Effector memory CD8-positive, alpha-beta T cell (primary cell): Measurements from ENCODE around the gene METTL24.

Experiments used
- ATAC-seq: fragments of 150-1000 bp; cut with Tn5 transposase; replicated peaks from 2 replicates; pipeline ENCODE4 v1.10.0; 2021; ENCODE audit warnings: mild to moderate bottlenecking, moderate library complexity
- DNase-seq, 3 experiments: peaks; one replicate each; pipeline ENCODE4 v3.0.0; 2021
- H3K27ac Mint-ChIP-seq, 2 donors: one replicate each; pipeline ENCODE4 v1.8.0; 2022; ENCODE audit warnings: mild to moderate bottlenecking in 2 of 2, mixed read lengths in 2 of 2, moderate library complexity in 2 of 2
- H3K27me3 Mint-ChIP-seq, 2 donors: one replicate each; pipeline ENCODE4 v1.8.0; 2022; ENCODE audit warnings: mixed read lengths in 2 of 2
- H3K36me3 Mint-ChIP-seq: one replicate; pipeline ENCODE4 v1.8.0; 2022; ENCODE audit warnings: mild to moderate bottlenecking, moderate library complexity, mixed read lengths; ENCODE audit not compliant: insufficient read depth
- H3K4me1 Mint-ChIP-seq, 2 donors: one replicate each; pipeline ENCODE4 v1.8.0; 2022; ENCODE audit warnings: low read depth in 2 of 2, mixed read lengths in 2 of 2
- H3K4me3 Mint-ChIP-seq, 2 donors: one replicate each; pipeline ENCODE4 v1.8.0; 2022; ENCODE audit warnings: mild to moderate bottlenecking in 2 of 2, mixed read lengths in 2 of 2, moderate library complexity in 2 of 2
- H3K9me3 Mint-ChIP-seq, 2 donors: one replicate each; pipeline ENCODE4 v1.8.0; 2022; ENCODE audit warnings: mixed read lengths in 2 of 2

The METTL24 gene

GRCh38 chr6:110325197-110325596, 33.0 kb downstream of the METTL24 start:
- no peaks in the 10 kb centered on the region for H3K4me1 Mint-ChIP-seq
- no peak overlapping the region for H3K27ac Mint-ChIP-seq
- no peaks in the 10 kb centered on the region for H3K9me3 Mint-ChIP-seq
- no peak for DNase-seq
- no peak overlapping the region for H3K4me3 Mint-ChIP-seq
- peaks cover 9 to 49% of the 10 kb centered on the region in 2 donors for H3K27me3 Mint-ChIP-seq
- peaks cover 6% of the 10 kb centered on the region for H3K36me3 Mint-ChIP-seq
- ATAC-seq, result no peak

GRCh38 chr6:110324548-110324947, 33.6 kb downstream of the METTL24 start:
- H3K36me3 Mint-ChIP-seq, result peaks cover 6% of the 10 kb centered on the region
- DNase-seq (no peak), ATAC-seq (no peak)
- no peak overlapping the region for H3K27ac Mint-ChIP-seq
- H3K4me1 Mint-ChIP-seq, result no peaks in the 10 kb centered on the region
- H3K4me3 Mint-ChIP-seq, result no peak overlapping the region
- H3K27me3 Mint-ChIP-seq, result peaks cover 6 to 48% of the 10 kb centered on the region in 2 donors
- no peaks in the 10 kb centered on the region for H3K9me3 Mint-ChIP-seq

GRCh38 chr6:110323258-110323657, 34.9 kb downstream of the METTL24 start:
- ATAC-seq, result no peak
- no peak overlapping the region for H3K4me3 Mint-ChIP-seq

DNA sequence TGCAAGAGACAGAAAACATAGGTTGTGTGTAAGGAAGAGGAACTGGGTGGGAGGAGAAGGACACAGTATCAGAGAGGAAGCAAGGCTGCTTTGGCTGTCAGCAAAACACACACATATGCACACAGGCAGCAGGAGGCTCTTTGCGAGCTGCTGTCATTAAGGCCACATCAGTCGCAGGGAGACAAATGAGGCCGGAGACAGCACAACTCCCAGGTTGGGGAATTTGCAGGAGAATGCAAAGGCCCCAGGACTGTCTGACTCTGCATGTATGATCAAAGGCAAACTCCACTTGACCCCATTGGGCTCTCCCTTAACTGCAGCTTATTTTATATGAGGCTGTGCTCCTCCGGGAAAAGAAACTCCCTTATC, 35.3 kb downstream of the METTL24 start:
- Mint-ChIP-seq H3K4me3 (no peak overlapping the region), H3K9me3 (no peaks in the 10 kb centered on the region), H3K4me1 (no peaks in the 10 kb centered on the region), H3K27ac (no peak overlapping the region), H3K27me3 (peaks cover 4 to 45% of the 10 kb centered on the region in 2 donors), H3K36me3 (peaks cover 6% of the 10 kb centered on the region)
- ATAC-seq (no peak), DNase-seq (no peak)

More at GRCh38 chr6:110323258-110323657, 34.9 kb downstream of the METTL24 start:
- DNase-seq, result no peak
- Mint-ChIP-seq H3K4me1 (no peaks in the 10 kb centered on the region), H3K27me3 (peaks cover 2 to 41% of the 10 kb centered on the region in 2 donors), H3K27ac (no peak overlapping the region), H3K9me3 (no peaks in the 10 kb centered on the region), H3K36me3 (peaks cover 6% of the 10 kb centered on the region)

DNA sequence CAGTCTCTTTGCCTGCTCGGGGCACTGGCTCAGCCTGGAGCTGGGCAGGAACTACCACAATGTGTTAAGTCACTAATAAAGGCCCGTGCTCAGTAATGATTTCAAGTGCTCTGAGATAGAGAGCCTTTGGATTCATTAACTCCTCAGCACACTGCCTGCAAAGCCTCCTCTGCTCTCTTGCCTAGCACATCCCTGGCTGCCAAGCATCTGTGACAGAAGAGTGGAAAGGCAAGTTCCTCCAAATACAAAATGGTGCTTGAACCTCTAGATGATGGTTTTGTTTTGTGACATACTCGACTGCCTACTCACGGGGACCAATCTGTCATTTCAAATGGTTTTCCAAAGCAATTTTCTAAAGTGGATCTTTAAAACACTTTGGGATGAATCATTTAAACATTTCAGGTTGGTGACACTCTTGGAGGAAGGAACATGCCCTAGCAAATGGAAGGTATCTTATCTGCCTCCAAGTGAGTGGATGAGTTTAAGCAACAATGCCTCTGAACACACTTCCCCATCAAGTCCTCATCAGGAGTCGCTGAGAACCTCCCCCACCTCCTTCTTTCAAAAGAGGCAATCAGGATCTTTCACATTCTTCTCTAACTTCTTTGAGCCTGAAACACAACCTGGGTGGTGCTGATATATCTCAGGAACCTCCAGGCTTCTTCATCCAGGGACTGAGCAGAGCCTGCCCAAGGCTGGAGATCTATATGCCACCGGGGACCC, 35.8 kb downstream of the METTL24 start:
- ATAC-seq, result no peak
- H3K36me3 Mint-ChIP-seq, result peaks cover 6% of the 10 kb centered on the region
- no peaks in the 10 kb centered on the region for H3K4me1 Mint-ChIP-seq
- H3K27me3 Mint-ChIP-seq, result peaks cover 4 to 50% of the 10 kb centered on the region in 2 donors
- H3K9me3 Mint-ChIP-seq, result no peaks in the 10 kb centered on the region
- no peak for DNase-seq
- H3K4me3 Mint-ChIP-seq, result no peak overlapping the region
- H3K27ac Mint-ChIP-seq, result no peak overlapping the region

GRCh38 chr6:110320307-110320706, 37.8 kb downstream of the METTL24 start:
- Mint-ChIP-seq H3K9me3 (no peaks in the 10 kb centered on the region), H3K4me1 (no peaks in the 10 kb centered on the region), H3K27ac (no peak overlapping the region), H3K36me3 (peaks cover 6% of the 10 kb centered on the region), H3K4me3 (no peak overlapping the region), H3K27me3 (peaks cover 4 to 50% of the 10 kb centered on the region in 2 donors)
- DNase-seq (no peak), ATAC-seq (no peak)

- Mint-ChIP-seq H3K9me3 (no peaks in the 10 kb centered on the region), H3K36me3 (peaks cover 6% of the 10 kb centered on the region), H3K27ac (no peak overlapping the region), H3K4me1 (no peaks in the 10 kb centered on the region), H3K27me3 (peaks cover 4 to 53% of the 10 kb centered on the region in 2 donors), H3K4me3 (no peak overlapping the region)
- DNase-seq (no peak), ATAC-seq (no peak)
Measured at GRCh38 chr6:110319843-110320242, 38.3 kb downstream of the METTL24 start.

GRCh38 chr6:110319381-110319780, 38.8 kb downstream of the METTL24 start:
- ATAC-seq (no peak), DNase-seq (no peak)
- Mint-ChIP-seq H3K4me3 (no peak overlapping the region), H3K4me1 (no peaks in the 10 kb centered on the region), H3K9me3 (no peaks in the 10 kb centered on the region), H3K36me3 (peaks cover 6% of the 10 kb centered on the region), H3K27me3 (peaks cover 4 to 53% of the 10 kb centered on the region in 2 donors), H3K27ac (no peak overlapping the region)

- Mint-ChIP-seq H3K9me3 (no peaks in the 10 kb centered on the region), H3K27ac (no peak overlapping the region)
Measured at GRCh38 chr6:110318971-110319370, 39.2 kb downstream of the METTL24 start.

DNA sequence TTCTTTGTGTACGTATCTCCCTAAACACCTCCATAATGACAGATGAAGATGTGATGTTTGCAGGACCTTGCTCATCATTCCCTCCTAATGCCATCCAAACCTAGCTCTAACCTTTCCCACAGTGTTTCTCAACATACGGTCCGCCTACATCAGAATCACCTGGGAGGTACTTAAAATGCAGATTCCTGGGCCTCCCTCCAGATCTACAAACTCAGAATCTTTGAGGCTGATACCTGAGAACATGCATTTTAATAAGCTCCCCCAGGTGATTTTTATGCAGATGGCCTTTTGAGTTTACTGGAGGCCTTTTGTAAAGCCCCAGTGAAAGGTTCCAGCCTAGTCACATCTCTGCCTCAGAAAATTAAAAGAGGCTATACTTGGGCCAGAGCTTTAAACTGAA, 40.5 kb downstream of the METTL24 start:
- H3K4me3 Mint-ChIP-seq, result no peak overlapping the region
- ATAC-seq (no peak), DNase-seq (no peak)
- no peak overlapping the region for H3K27ac Mint-ChIP-seq
- H3K27me3 Mint-ChIP-seq, result peaks cover 4 to 42% of the 10 kb centered on the region in 2 donors
- H3K9me3 Mint-ChIP-seq, result no peaks in the 10 kb centered on the region
- peaks cover 1% of the 10 kb centered on the region for H3K36me3 Mint-ChIP-seq
- no peaks in the 10 kb centered on the region for H3K4me1 Mint-ChIP-seq

More at GRCh38 chr6:110318971-110319370, 39.2 kb downstream of the METTL24 start:
- no peaks in the 10 kb centered on the region for H3K4me1 Mint-ChIP-seq
- no peak overlapping the region for H3K4me3 Mint-ChIP-seq
- ATAC-seq (no peak), DNase-seq (no peak)
- H3K27me3 Mint-ChIP-seq, result peaks cover 4 to 53% of the 10 kb centered on the region in 2 donors
- peaks cover 6% of the 10 kb centered on the region for H3K36me3 Mint-ChIP-seq

- Mint-ChIP-seq H3K4me1 (no peaks in the 10 kb centered on the region), H3K27me3 (peaks cover 4 to 38% of the 10 kb centered on the region in 2 donors), H3K36me3 (no peaks in the 10 kb centered on the region), H3K9me3 (no peaks in the 10 kb centered on the region), H3K27ac (no peak overlapping the region), H3K4me3 (no peak overlapping the region)
- DNase-seq (no peak), ATAC-seq (no peak)
Measured at GRCh38 chr6:110317189-110317588, 41.0 kb downstream of the METTL24 start.

DNA sequence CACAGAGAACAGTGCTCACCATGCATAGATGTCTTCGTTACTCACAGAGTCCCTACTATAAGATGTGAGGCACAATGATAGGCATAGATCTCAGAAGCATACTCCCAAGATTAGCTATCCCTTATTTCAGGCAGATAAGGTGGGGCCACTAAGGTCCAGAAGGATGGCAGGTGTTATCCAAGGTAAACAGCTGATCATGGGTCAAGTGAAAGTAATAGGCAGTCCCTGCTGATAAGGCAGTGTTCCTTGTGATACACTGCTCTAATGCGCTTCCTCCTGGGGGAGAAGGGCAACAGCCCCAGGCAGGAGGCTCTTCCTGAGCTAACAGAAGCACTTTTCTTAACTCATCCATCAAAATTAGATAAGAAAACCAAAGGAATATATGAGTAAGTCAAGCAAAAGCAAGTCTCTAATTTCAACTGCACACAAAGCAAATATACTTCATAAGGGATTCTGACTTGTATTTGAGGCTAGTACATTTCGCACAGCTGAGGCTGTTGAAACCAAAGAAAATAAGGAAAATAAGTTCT, 42.2 kb downstream of the METTL24 start:
- no peaks in the 10 kb centered on the region for H3K36me3 Mint-ChIP-seq
- H3K4me1 Mint-ChIP-seq, result peaks cover 0 to 2% of the 10 kb centered on the region in 2 donors
- ATAC-seq (no peak), DNase-seq (no peak)
- H3K27me3 Mint-ChIP-seq, result peaks cover 4 to 37% of the 10 kb centered on the region in 2 donors
- H3K9me3 Mint-ChIP-seq, result no peaks in the 10 kb centered on the region
- no peak overlapping the region for H3K27ac Mint-ChIP-seq
- H3K4me3 Mint-ChIP-seq, result no peak overlapping the region

DNA sequence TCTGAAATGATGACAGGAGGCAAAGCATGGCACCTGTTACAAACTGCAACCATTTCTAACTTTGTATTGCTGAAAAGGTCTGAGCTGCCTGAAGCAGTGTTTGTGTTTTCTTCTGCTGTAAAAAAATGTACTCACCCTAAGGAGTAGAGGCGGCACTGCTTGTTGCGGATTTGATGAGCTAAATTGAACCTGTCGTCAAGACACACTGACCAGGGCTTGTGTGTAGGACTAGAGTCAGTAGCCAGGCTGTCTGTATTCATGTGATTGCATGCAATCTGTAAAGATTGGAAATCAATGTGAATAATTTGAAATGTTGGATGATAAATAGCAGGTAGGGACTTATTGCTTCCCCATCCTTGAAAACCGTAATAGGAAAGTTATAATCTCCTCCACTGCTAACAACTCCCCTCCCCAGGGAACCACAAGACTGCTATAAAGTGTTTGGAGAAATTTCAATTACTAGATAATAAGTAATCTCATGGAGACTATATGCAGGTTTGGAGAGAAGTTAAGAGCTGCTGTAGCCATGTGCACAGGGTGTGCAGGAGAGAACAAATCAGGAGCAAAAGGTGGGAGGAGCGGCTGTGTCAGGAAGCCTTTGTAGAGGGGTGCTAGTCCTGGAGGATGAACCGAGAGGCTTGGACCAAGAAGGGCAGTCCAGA, 42.8 kb downstream of the METTL24 start:
- Mint-ChIP-seq H3K27me3 (peaks cover 4 to 31% of the 10 kb centered on the region in 2 donors), H3K4me1 (peaks cover 0 to 2% of the 10 kb centered on the region in 2 donors), H3K27ac (no peak overlapping the region), H3K36me3 (no peaks in the 10 kb centered on the region), H3K9me3 (no peaks in the 10 kb centered on the region), H3K4me3 (no peak overlapping the region)
- DNase-seq (no peak), ATAC-seq (no peak)
